ENCODE results near the gene RANBP17. TPM values are rescaled to one million over a fixed set of nuclear protein-coding genes. Genes with fewer than 3 reads are reported as not detected.
"Not testable (repeated sequence)": the region's sequence is repeated elsewhere in the genome, so short reads cannot be mapped to it uniquely, and the experiment has no call there.

Gene RANBP17
- total RNA-seq, 2 donors from 2014 or later: not detected

- Mint-ChIP-seq H3K27me3 (peaks cover 3% of the 10 kb centered on the region), H3K27ac (no peak overlapping the region), H3K4me1 (no peaks in the 10 kb centered on the region)
These were observed 20.5 kb downstream of the RANBP17 start for GRCh38 chr5:170882345-170882744.

GRCh38 chr5:170885256-170885655, 23.4 kb downstream of the RANBP17 start:
- Mint-ChIP-seq H3K27ac (no peak overlapping the region), H3K36me3 (ENCODE audit: low read depth) (no peaks in the 10 kb centered on the region), H3K27me3 (peaks cover 8% of the 10 kb centered on the region), H3K4me1 (no peaks in the 10 kb centered on the region), H3K4me3 (no peak overlapping the region)
- ATAC-seq (no peak), DNase-seq (no peak)
- H3K9me3 ChIP-seq (ENCODE audit: control insufficient read depth, low read length, poor library complexity, severe bottlenecking): no peaks in the 10 kb centered on the region

More at GRCh38 chr5:170882345-170882744, 20.5 kb downstream of the RANBP17 start:
- no peak for ATAC-seq
- DNase-seq: no peak
- Mint-ChIP-seq H3K4me3 (no peak overlapping the region), H3K36me3 (ENCODE audit: low read depth) (no peaks in the 10 kb centered on the region)
- no peaks in the 10 kb centered on the region for H3K9me3 ChIP-seq (ENCODE audit: control insufficient read depth, low read length, poor library complexity, severe bottlenecking)

- Mint-ChIP-seq H3K4me1 (no peaks in the 10 kb centered on the region), H3K27me3 (peaks cover 8% of the 10 kb centered on the region), H3K27ac (no peak overlapping the region), H3K36me3 (ENCODE audit: low read depth) (no peaks in the 10 kb centered on the region), H3K4me3 (no peak overlapping the region)
- ATAC-seq (no peak), DNase-seq (no peak)
- H3K9me3 ChIP-seq (ENCODE audit: control insufficient read depth, low read length, poor library complexity, severe bottlenecking): no peaks in the 10 kb centered on the region
These were observed 24.0 kb downstream of the RANBP17 start for GRCh38 chr5:170885809-170886208.

GRCh38 chr5:170886210-170886894, 24.5 kb downstream of the RANBP17 start:
- no peak for DNase-seq
- Mint-ChIP-seq H3K27me3 (peaks cover 13% of the 10 kb centered on the region), H3K36me3 (ENCODE audit: low read depth) (no peaks in the 10 kb centered on the region), H3K4me3 (no peak overlapping the region), H3K4me1 (no peaks in the 10 kb centered on the region), H3K27ac (no peak overlapping the region)
- ATAC-seq: no peak
- no peaks in the 10 kb centered on the region for H3K9me3 ChIP-seq (ENCODE audit: control insufficient read depth, low read length, poor library complexity, severe bottlenecking)

GRCh38 chr5:170892196-170892595, 30.4 kb downstream of the RANBP17 start:
- H3K9me3 ChIP-seq (ENCODE audit: control insufficient read depth, low read length, poor library complexity, severe bottlenecking): no peaks in the 10 kb centered on the region
- DNase-seq: no peak
- H3K4me3 Mint-ChIP-seq: no peak overlapping the region
- H3K27ac Mint-ChIP-seq: no peak overlapping the region
- ATAC-seq: no peak
- H3K36me3 Mint-ChIP-seq (ENCODE audit: low read depth): no peaks in the 10 kb centered on the region
- H3K27me3 Mint-ChIP-seq: peaks cover 15% of the 10 kb centered on the region
- H3K4me1 Mint-ChIP-seq: no peaks in the 10 kb centered on the region

- Mint-ChIP-seq H3K36me3 (ENCODE audit: low read depth) (no peaks in the 10 kb centered on the region), H3K4me1 (no peaks in the 10 kb centered on the region), H3K4me3 (no peak overlapping the region), H3K27me3 (peaks cover 8% of the 10 kb centered on the region), H3K27ac (no peak overlapping the region)
- no peak for ATAC-seq
- no peaks in the 10 kb centered on the region for H3K9me3 ChIP-seq (ENCODE audit: control insufficient read depth, low read length, poor library complexity, severe bottlenecking)
- no peak for DNase-seq
These were observed 32.8 kb downstream of the RANBP17 start for GRCh38 chr5:170894665-170895064.

- no peaks in the 10 kb centered on the region for H3K9me3 ChIP-seq (ENCODE audit: control insufficient read depth, low read length, poor library complexity, severe bottlenecking)
- no peak for ATAC-seq
- Mint-ChIP-seq H3K36me3 (ENCODE audit: low read depth) (no peaks in the 10 kb centered on the region), H3K4me3 (no peak overlapping the region), H3K27ac (no peak overlapping the region), H3K4me1 (no peaks in the 10 kb centered on the region), H3K27me3 (no peaks in the 10 kb centered on the region)
- DNase-seq: no peak
These were observed 35.0 kb downstream of the RANBP17 start for GRCh38 chr5:170896779-170897178.

GRCh38 chr5:170903075-170903474, 41.3 kb downstream of the RANBP17 start:
- H3K4me1 Mint-ChIP-seq: no peaks in the 10 kb centered on the region
- H3K4me3 Mint-ChIP-seq: no peak overlapping the region
- peaks cover 14% of the 10 kb centered on the region for H3K27me3 Mint-ChIP-seq
- no peaks in the 10 kb centered on the region for H3K9me3 ChIP-seq (ENCODE audit: control insufficient read depth, low read length, poor library complexity, severe bottlenecking)
- ATAC-seq (no peak), DNase-seq (no peak)
- no peaks in the 10 kb centered on the region for H3K36me3 Mint-ChIP-seq (ENCODE audit: low read depth)
- no peak overlapping the region for H3K27ac Mint-ChIP-seq

- no peak overlapping the region for H3K27ac Mint-ChIP-seq
- no peaks in the 10 kb centered on the region for H3K36me3 Mint-ChIP-seq (ENCODE audit: low read depth)
- no peaks in the 10 kb centered on the region for H3K4me1 Mint-ChIP-seq
- DNase-seq: no peak
- ATAC-seq: no peak
- H3K27me3 Mint-ChIP-seq: peaks cover 20% of the 10 kb centered on the region
- H3K9me3 ChIP-seq (ENCODE audit: control insufficient read depth, low read length, poor library complexity, severe bottlenecking): no peaks in the 10 kb centered on the region
- no peak overlapping the region for H3K4me3 Mint-ChIP-seq
These were observed 45.9 kb downstream of the RANBP17 start for GRCh38 chr5:170907758-170908157.

- Mint-ChIP-seq H3K27me3 (peaks cover under 1% of the 10 kb centered on the region), H3K36me3 (ENCODE audit: low read depth) (no peaks in the 10 kb centered on the region), H3K4me3 (no peak overlapping the region), H3K27ac (no peak overlapping the region), H3K4me1 (no peaks in the 10 kb centered on the region)
- DNase-seq (no peak), ATAC-seq (no peak)
- no peaks in the 10 kb centered on the region for H3K9me3 ChIP-seq (ENCODE audit: control insufficient read depth, low read length, poor library complexity, severe bottlenecking)
These were observed 51.8 kb downstream of the RANBP17 start for GRCh38 chr5:170913573-170913972.

- H3K4me3 Mint-ChIP-seq: no peak overlapping the region
- no peaks in the 10 kb centered on the region for H3K27me3 Mint-ChIP-seq
- ATAC-seq (no peak), DNase-seq (no peak)
- no peaks in the 10 kb centered on the region for H3K9me3 ChIP-seq (ENCODE audit: control insufficient read depth, low read length, poor library complexity, severe bottlenecking)
- no peaks in the 10 kb centered on the region for H3K36me3 Mint-ChIP-seq (ENCODE audit: low read depth)
- no peaks in the 10 kb centered on the region for H3K4me1 Mint-ChIP-seq
- H3K27ac Mint-ChIP-seq: no peak overlapping the region
These were observed 55.3 kb downstream of the RANBP17 start for GRCh38 chr5:170917113-170917512.

- DNase-seq (no peak), ATAC-seq (no peak)
- Mint-ChIP-seq H3K4me1 (no peaks in the 10 kb centered on the region), H3K27me3 (no peaks in the 10 kb centered on the region), H3K27ac (no peak overlapping the region), H3K4me3 (no peak overlapping the region), H3K36me3 (ENCODE audit: low read depth) (no peaks in the 10 kb centered on the region)
- no peaks in the 10 kb centered on the region for H3K9me3 ChIP-seq (ENCODE audit: control insufficient read depth, low read length, poor library complexity, severe bottlenecking)
These were observed 58.4 kb downstream of the RANBP17 start for GRCh38 chr5:170920196-170920595.

- not testable (repeated sequence) for H3K9me3 ChIP-seq (ENCODE audit: control insufficient read depth, low read length, poor library complexity, severe bottlenecking); DNase-seq; ATAC-seq; H3K27ac Mint-ChIP-seq; H3K36me3 Mint-ChIP-seq (ENCODE audit: low read depth); H3K4me1 Mint-ChIP-seq; H3K27me3 Mint-ChIP-seq; H3K4me3 Mint-ChIP-seq
These were observed 60.5 kb downstream of the RANBP17 start for GRCh38 chr5:170922331-170922730.

- DNase-seq: no peak
- H3K36me3 Mint-ChIP-seq (ENCODE audit: low read depth): no peaks in the 10 kb centered on the region
- H3K27ac Mint-ChIP-seq: no peak overlapping the region
- no peaks in the 10 kb centered on the region for H3K9me3 ChIP-seq (ENCODE audit: control insufficient read depth, low read length, poor library complexity, severe bottlenecking)
- ATAC-seq: no peak
- H3K4me3 Mint-ChIP-seq: no peak overlapping the region
- H3K4me1 Mint-ChIP-seq: no peaks in the 10 kb centered on the region
- H3K27me3 Mint-ChIP-seq: peaks cover 6% of the 10 kb centered on the region
These were observed 62.2 kb downstream of the RANBP17 start for GRCh38 chr5:170923910-170924620.

Measured in T-helper 17 cell (primary cell).